H1 (cell line): ENCODE results near the gene SLC25A51. TPM values are rescaled to one million over a fixed set of nuclear protein-coding genes. Genes with fewer than 3 reads are reported as not detected.

Experiments used
- CBX5 ChIP-seq: fragments of 300-800, 300-1000 bp; sonication (generic); IDR thresholded peaks from 2 replicates; pipeline ENCODE4 v1.7.1; 2016; ENCODE audit warnings: antibody characterized with exemption, low read length, low read depth
- CBX8 ChIP-seq: fragments of 300-800, 300-1000 bp; sonication (generic); IDR thresholded peaks from 2 replicates; pipeline ENCODE4 v1.7.1; 2016; ENCODE audit warnings: low read depth, low read length, borderline replicate concordance
- CTBP2 ChIP-seq: IDR thresholded peaks from 2 replicates; pipeline ENCODE4 v1.7.0; 2011; ENCODE audit warnings: borderline replicate concordance, mild to moderate bottlenecking, moderate library complexity, mixed read lengths, low read length; ENCODE audit not compliant: insufficient read depth, insufficient read length
- MAX ChIP-seq: IDR thresholded peaks from 2 replicates; pipeline ENCODE4 v1.6.1; 2012; ENCODE audit warnings: inconsistent platforms
- SAP30 ChIP-seq: fragments of 300-600 bp; sonication (generic); IDR thresholded peaks from 2 replicates; pipeline ENCODE4 v1.7.1; 2012; ENCODE audit warnings: low read length, moderate library complexity, mild to moderate bottlenecking, inconsistent platforms; ENCODE audit not compliant: insufficient read depth, insufficient replicate concordance
- TAF7 ChIP-seq: optimal IDR thresholded peaks from 2 replicates; pipeline ENCODE3; 2011; ENCODE audit warnings: low read depth, mild to moderate bottlenecking, inconsistent platforms, low read length, moderate library complexity, borderline replicate concordance
- polyA plus RNA-seq, 7 experiments: library from polyadenylated mRNA; depleted of rRNA in 3 of 7; stranded (reverse) in 5 of 7; unstranded in 2 of 7; fragments of >200 nt in 5 of 7; fragments of 200-250 nt in 2 of 7; gene quantifications; 1 replicate in 5 of 7; 2 replicates in 1 of 7; 4 replicates in 1 of 7; pipeline versions ENCODE4 v1.2.1 to v1.2.3, GENCODE V29; 2011 to 2013; ENCODE audit warnings: missing spikeins in 2 of 7, mixed read lengths in 2 of 7
- total RNA-seq: library from RNA; stranded (reverse); fragmentation: NEBNext Ultra II Directional; extraction: Animal tissue kit (Norgen Biotek cat#: 25700); gene quantifications from 2 replicates; pipeline ENCODE4 v1.2.1, GENCODE V29; 2021
- TF ChIP-seq, protein P1 (sequence below), 3 experiments: IDR thresholded peaks; 1 replicate in 2 of 3; 2 replicates in 1 of 3; pipeline versions ENCODE4 v1.5.1 to v1.6.1; 2011; ENCODE audit warnings: low read length in 3 of 3, mild to moderate bottlenecking in 3 of 3, inconsistent platforms in 2 of 3, low read depth in 1 of 3, moderate library complexity in 1 of 3; ENCODE audit not compliant: insufficient read depth in 1 of 3; ENCODE audit errors: control extremely low read depth in 1 of 3
- TF ChIP-seq, protein P2 (sequence below): IDR thresholded peaks from 2 replicates; pipeline ENCODE4 v1.6.1; 2012; ENCODE audit warnings: inconsistent platforms

SLC25A51 gene
- total and polyA plus RNA-seq, 2 of the 8 experiments (the other 6 are each of a cell fraction or from before 2014, with no cell fraction given): 8.0 to 14.5 TPM

- TF ChIP-seq CTBP2: no peak
- TF ChIP-seq, protein P1, sequence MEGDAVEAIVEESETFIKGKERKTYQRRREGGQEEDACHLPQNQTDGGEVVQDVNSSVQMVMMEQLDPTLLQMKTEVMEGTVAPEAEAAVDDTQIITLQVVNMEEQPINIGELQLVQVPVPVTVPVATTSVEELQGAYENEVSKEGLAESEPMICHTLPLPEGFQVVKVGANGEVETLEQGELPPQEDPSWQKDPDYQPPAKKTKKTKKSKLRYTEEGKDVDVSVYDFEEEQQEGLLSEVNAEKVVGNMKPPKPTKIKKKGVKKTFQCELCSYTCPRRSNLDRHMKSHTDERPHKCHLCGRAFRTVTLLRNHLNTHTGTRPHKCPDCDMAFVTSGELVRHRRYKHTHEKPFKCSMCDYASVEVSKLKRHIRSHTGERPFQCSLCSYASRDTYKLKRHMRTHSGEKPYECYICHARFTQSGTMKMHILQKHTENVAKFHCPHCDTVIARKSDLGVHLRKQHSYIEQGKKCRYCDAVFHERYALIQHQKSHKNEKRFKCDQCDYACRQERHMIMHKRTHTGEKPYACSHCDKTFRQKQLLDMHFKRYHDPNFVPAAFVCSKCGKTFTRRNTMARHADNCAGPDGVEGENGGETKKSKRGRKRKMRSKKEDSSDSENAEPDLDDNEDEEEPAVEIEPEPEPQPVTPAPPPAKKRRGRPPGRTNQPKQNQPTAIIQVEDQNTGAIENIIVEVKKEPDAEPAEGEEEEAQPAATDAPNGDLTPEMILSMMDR (IDR thresholded peaks at IDR 0.05; ENCODE audit: control extremely low read depth in 1 of 3, insufficient read depth in 1 of 3, low read depth in 1 of 3, low read length in 3 of 3): no peak
- no peak for TF ChIP-seq SAP30
- no peak for TF ChIP-seq TAF7
- TF ChIP-seq, protein P2, sequence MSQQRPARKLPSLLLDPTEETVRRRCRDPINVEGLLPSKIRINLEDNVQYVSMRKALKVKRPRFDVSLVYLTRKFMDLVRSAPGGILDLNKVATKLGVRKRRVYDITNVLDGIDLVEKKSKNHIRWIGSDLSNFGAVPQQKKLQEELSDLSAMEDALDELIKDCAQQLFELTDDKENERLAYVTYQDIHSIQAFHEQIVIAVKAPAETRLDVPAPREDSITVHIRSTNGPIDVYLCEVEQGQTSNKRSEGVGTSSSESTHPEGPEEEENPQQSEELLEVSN: no peak
- TF ChIP-seq CBX8: no peak
- no peak for TF ChIP-seq CBX5
- no peak for TF ChIP-seq MAX
These were observed 18.6 kb upstream of the SLC25A51 start (continued) for GRCh38 chr9:37922363-37923117.
